Hepatocyte (in vitro differentiated cells): ENCODE results near the gene DNM2. TPM values are rescaled to one million over a fixed set of nuclear protein-coding genes. Genes with fewer than 3 reads are reported as not detected.

Experiments
- DNase-seq: peaks from one replicate; pipeline ENCODE4 v3.0.0-alpha.2; 2016; ENCODE audit warnings: low spot score
- H2AFZ ChIP-seq: fragments of 200-600 bp; sonication (generic); 2 replicates; pipeline ENCODE4 v1.6.0; 2016; ENCODE audit warnings: antibody characterized with exemption, mild to moderate bottlenecking
- H3K27ac ChIP-seq: fragments of 200-600 bp; sonication (generic); 2 replicates; pipeline ENCODE4 v1.5.1; 2016; ENCODE audit warnings: mild to moderate bottlenecking
- H3K27me3 ChIP-seq: fragments of 200-600 bp; sonication (generic); 2 replicates; pipeline ENCODE4 v1.6.1; 2016
- H3K36me3 ChIP-seq: fragments of 200-600 bp; sonication (generic); replicated peaks from 2 replicates; pipeline ENCODE4 v1.5.1; 2016; ENCODE audit warnings: low read depth; ENCODE audit not compliant: insufficient read depth
- H3K4me1 ChIP-seq: fragments of 200-600 bp; sonication (generic); 2 replicates; pipeline ENCODE4 v1.5.1; 2016; ENCODE audit warnings: mild to moderate bottlenecking, moderate library complexity; ENCODE audit not compliant: insufficient read depth
- H3K4me2 ChIP-seq: fragments of 200-600 bp; sonication (generic); 2 replicates; pipeline ENCODE4 v1.6.0; 2016
- H3K4me3 ChIP-seq: fragments of 200-600 bp; sonication (generic); 2 replicates; pipeline ENCODE4 v1.5.1; 2016; ENCODE audit warnings: mild to moderate bottlenecking
- H3K79me2 ChIP-seq: fragments of 200-600 bp; sonication (generic); 2 replicates; pipeline ENCODE4 v1.6.0; 2017; ENCODE audit warnings: mild to moderate bottlenecking
- H3K9me2 ChIP-seq: fragments of 200-600 bp; sonication (generic); replicated peaks from 2 replicates; pipeline ENCODE4 v1.6.0; 2017; ENCODE audit warnings: mild to moderate bottlenecking; ENCODE audit not compliant: insufficient read depth
- H3K9me3 ChIP-seq: fragments of 200-600 bp; sonication (generic); 2 replicates; pipeline ENCODE4 v1.5.1; 2016; ENCODE audit warnings: low read depth, mild to moderate bottlenecking
- H4K20me1 ChIP-seq: fragments of 200-600 bp; sonication (generic); 2 replicates; pipeline ENCODE4 v1.6.0; 2016; ENCODE audit warnings: mild to moderate bottlenecking; ENCODE audit not compliant: insufficient read depth, poor library complexity, severe bottlenecking
- EZH2 ChIP-seq: fragments of 200-600 bp; sonication (generic); IDR thresholded peaks from 2 replicates; pipeline ENCODE4 v1.6.1; 2016; ENCODE audit warnings: antibody characterized with exemption, mild to moderate bottlenecking, borderline replicate concordance
- EZH2phosphoT487 ChIP-seq: fragments of 200-600 bp; sonication (generic); IDR thresholded peaks from one replicate; pipeline ENCODE4 v1.6.1; 2018; ENCODE audit warnings: antibody characterized with exemption, mild to moderate bottlenecking, low read depth, moderate library complexity; ENCODE audit not compliant: unreplicated experiment, severe bottlenecking
- WGBS: methylation state at CpG from one replicate; pipeline ENCODE4 v1.1.6; 2016; ENCODE audit warnings: low lambda C conversion rate; ENCODE audit errors: missing lambda C conversion rate; 5-methylcytosine and 5-hydroxymethylcytosine counted together
- polyA plus RNA-seq: library from polyadenylated mRNA; unstranded; fragments of >200 nt; fragmentation: Nextera tagmentation; extraction: Ambion mirVana; gene quantifications from 2 replicates; pipeline ENCODE4 v1.2.1, GENCODE V29; 2016
- total RNA-seq: library from RNA; depleted of rRNA; stranded (reverse); fragments of >200 nt; gene quantifications from 2 replicates; pipeline ENCODE4 v1.2.3, GENCODE V29; 2014
- TF ChIP-seq, protein P1 (sequence below): fragments of 200-600 bp; sonication (generic); IDR thresholded peaks from 2 replicates; pipeline ENCODE4 v1.5.1; 2016; ENCODE audit warnings: antibody characterized with exemption, mild to moderate bottlenecking; ENCODE audit not compliant: poor library complexity

The DNM2 gene
- total and polyA plus RNA-seq, 2 experiments from 2014 or later: 93.9 to 130 TPM

DNA sequence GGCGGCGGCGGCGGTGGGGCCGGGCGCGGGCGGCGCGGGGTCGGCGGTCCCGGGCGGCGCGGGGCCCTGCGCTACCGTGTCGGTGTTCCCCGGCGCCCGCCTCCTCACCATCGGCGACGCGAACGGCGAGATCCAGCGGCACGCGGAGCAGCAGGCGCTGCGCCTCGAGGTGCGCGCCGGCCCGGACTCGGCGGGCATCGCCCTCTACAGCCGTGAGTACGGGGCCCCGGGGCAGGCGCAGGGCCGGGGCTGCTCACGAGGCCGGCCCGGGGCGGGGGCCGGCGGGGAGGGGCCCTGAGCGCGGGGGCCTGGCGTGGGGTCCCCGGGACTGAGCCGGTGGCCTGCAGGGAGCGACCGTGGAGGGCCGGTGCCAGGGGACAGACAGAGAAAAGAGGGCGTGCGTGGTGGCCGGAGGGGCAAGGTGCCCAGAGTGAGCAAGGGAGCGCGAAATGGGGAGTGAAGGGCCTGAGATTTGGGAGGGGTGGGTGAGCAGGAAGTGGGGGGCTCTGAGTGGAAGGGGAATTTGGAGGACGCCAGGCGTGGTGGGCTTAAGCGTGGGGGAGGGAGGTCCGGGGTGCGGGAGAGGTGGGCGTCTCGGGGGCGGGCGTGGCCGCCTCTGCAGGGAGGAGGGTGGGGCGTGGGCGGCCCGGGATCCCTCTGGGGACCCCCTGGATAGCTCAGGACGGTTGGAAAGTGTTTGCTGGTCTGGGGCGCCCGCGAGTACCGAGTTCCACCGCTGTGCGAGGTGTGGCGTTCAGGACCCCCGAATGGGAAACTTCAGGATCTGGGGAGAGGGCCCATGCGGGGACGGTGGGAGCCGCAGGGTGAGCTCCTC lies 154.0 kb downstream of the DNM2 start:
- Histone ChIP-seq H2AFZ (peak overlapping the region; percentile 51), H3K36me3 (no peaks in the 10 kb centered on the region), H3K4me2 (peak overlapping the region; percentile 93), H3K4me3 (peak overlapping the region; percentile 60), H3K9me2 (no peaks in the 10 kb centered on the region), H4K20me1 (peaks cover 2% of the 10 kb centered on the region), H3K27ac (peak overlapping the region; percentile 97), H3K4me1 (peaks cover 20% of the 10 kb centered on the region), H3K27me3 (no peaks in the 10 kb centered on the region), H3K79me2 (peaks cover 52% of the 10 kb centered on the region), H3K9me3 (no peaks in the 10 kb centered on the region)
- TF ChIP-seq EZH2phosphoT487 (no peak), EZH2 (no peak)
- TF ChIP-seq, protein P1, sequence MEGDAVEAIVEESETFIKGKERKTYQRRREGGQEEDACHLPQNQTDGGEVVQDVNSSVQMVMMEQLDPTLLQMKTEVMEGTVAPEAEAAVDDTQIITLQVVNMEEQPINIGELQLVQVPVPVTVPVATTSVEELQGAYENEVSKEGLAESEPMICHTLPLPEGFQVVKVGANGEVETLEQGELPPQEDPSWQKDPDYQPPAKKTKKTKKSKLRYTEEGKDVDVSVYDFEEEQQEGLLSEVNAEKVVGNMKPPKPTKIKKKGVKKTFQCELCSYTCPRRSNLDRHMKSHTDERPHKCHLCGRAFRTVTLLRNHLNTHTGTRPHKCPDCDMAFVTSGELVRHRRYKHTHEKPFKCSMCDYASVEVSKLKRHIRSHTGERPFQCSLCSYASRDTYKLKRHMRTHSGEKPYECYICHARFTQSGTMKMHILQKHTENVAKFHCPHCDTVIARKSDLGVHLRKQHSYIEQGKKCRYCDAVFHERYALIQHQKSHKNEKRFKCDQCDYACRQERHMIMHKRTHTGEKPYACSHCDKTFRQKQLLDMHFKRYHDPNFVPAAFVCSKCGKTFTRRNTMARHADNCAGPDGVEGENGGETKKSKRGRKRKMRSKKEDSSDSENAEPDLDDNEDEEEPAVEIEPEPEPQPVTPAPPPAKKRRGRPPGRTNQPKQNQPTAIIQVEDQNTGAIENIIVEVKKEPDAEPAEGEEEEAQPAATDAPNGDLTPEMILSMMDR: no peak
- peak; percentile 70 for DNase-seq
- 2% methylated on average over 34 of the region's 90 CpGs for WGBS

DNA sequence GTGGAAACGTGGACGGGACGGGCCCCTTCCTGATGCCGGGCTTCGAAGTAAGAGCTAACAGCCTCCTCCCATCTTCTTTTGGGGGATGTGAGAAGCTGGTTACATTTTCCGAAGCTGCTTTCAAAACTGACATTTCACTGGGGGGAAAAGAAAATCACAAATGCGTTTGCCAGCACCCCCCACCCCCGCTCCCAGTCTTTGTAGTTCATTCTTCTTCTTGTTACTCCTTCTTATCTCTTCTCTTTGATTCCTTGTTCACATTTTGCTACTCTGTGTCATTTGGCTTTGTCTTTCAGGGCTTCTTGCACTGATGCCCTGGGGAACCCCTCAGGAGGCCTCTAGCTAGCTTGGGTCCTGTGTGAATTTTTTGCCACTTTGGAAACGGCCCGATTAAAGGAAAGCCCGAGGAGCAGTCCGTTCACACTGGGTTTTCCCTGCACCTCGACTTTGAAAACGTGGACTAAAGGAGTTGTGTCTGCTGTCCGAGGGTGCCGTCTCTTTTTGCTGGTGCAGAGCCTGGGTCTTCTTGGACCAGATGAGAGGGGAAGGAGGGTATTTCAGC lies 154.7 kb downstream of the DNM2 start:
- Histone ChIP-seq H2AFZ (peak overlapping the region; percentile 51), H4K20me1 (peaks cover 2% of the 10 kb centered on the region), H3K27me3 (no peaks in the 10 kb centered on the region), H3K4me3 (peak overlapping the region; percentile 60), H3K9me2 (no peaks in the 10 kb centered on the region), H3K9me3 (no peaks in the 10 kb centered on the region), H3K79me2 (peaks cover 59% of the 10 kb centered on the region), H3K4me2 (peak overlapping the region; percentile 93), H3K36me3 (no peaks in the 10 kb centered on the region), H3K27ac (peak overlapping the region; percentile 97), H3K4me1 (peaks cover 20% of the 10 kb centered on the region)
- WGBS: 9% methylated on average over 16 of the region's 16 CpGs
- TF ChIP-seq EZH2: no peak
- TF ChIP-seq, protein P1: no peak
- no peak for TF ChIP-seq EZH2phosphoT487
- no peak for DNase-seq

DNA sequence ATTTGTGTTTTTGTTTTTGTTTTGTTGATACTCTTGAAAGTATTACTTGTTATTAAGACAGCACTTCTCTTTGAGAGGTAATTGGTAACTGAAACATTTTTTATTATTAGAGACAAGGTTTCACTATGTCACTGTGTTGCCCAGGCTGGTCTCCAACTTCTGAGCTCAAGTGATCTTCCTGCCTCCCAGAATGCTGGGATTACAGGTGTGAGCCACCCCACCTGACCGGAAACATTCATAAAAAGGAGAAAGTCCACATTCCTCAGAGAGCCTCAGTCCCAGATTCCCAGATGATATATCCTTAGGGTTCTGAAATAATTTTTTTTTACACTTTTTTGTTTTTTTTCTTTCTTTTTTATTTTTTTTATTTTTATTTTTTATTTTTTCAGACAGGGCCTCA lies 156.1 kb downstream of the DNM2 start:
- H3K27ac ChIP-seq: peak overlapping the region; percentile 79
- peaks cover 73% of the 10 kb centered on the region for H3K79me2 ChIP-seq
- no peaks in the 10 kb centered on the region for H3K36me3 ChIP-seq
- no peak for DNase-seq
- no peak overlapping the region for H3K4me3 ChIP-seq
- H3K4me1 ChIP-seq: peaks cover 20% of the 10 kb centered on the region
- TF ChIP-seq EZH2 (no peak), EZH2phosphoT487 (no peak)
- TF ChIP-seq, protein P1: no peak
- H3K4me2 ChIP-seq: peak overlapping the region; percentile 54
- H2AFZ ChIP-seq: no peak overlapping the region
- H4K20me1 ChIP-seq: peaks cover 4% of the 10 kb centered on the region
- no peaks in the 10 kb centered on the region for H3K9me3 ChIP-seq
- 80% methylated on average over 1 of the region's 1 CpG for WGBS
- no peaks in the 10 kb centered on the region for H3K9me2 ChIP-seq
- H3K27me3 ChIP-seq: no peaks in the 10 kb centered on the region
